Activated CD4-positive, alpha-beta T cell treated with anti-CD3 and anti-CD28 coated beads, Interleukin-2, amount 50 U/mL, for 1 hour (primary cell): ENCODE data around the gene RAB3B.
"Not testable (repeated sequence)": the region's sequence is repeated elsewhere in the genome, so short reads cannot be mapped to it uniquely, and the experiment has no call there.

Source experiments
- DNase-seq: peaks from one replicate; pipeline ENCODE4 v3.0.0-alpha.2; 2020

Gene RAB3B

DNA sequence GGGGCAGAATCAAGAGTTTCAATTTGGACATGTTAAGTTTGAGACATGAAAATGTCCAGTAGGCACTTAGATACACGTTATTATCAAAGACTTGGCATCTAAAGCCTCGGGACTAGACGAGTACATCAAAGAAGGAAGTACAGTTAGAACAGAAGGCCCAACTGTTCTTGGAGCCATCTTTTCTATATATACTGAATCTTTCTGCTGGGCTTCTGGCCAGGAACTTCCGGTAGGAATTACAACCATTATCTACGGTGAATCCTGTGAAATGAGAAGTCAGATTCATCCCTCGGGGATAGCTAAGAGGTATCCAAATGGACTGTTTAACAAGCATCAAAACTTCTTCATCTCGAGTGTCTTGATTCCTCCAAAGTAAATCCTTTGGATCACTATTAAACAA is 77.6 kb downstream of the RAB3B start:
- DNase-seq: no peak

DNA sequence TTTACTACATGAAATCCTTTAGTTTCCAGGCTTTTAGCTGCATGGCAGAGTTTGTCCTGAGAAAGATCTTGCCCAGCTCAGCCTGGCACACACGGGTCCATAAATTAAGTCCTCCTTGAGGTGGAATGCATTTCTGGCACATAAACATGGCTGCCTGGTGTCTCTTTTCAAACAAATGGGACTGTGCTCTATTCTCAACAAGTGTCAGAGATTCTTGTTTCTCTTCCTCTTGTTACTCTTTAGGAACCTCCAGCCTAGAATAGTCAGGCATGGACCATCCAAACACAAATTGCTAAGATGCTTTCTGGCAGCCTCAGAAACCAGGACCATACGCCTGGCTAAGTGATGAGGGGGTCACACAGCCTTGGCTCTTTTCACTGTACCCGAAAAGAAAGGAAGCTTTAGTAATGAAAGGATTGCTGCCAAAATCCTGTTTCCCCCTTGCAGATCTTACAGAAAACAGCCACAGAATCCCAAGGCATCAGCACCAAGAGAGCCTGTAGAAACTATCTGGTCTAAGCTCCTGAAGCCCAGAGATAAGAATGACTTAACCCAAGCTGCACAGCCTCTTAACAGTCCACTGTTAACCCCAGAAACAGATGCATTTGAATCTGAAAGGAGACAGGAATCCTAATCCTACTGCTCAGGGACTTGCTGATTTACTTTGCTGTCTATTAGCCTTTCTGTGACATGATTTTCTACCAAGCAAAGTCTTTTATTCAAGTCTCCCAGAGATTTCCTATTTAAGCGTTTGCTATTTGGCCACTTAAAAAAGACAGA is 80.1 kb downstream of the RAB3B start:
- DNase-seq: no peak

DNA sequence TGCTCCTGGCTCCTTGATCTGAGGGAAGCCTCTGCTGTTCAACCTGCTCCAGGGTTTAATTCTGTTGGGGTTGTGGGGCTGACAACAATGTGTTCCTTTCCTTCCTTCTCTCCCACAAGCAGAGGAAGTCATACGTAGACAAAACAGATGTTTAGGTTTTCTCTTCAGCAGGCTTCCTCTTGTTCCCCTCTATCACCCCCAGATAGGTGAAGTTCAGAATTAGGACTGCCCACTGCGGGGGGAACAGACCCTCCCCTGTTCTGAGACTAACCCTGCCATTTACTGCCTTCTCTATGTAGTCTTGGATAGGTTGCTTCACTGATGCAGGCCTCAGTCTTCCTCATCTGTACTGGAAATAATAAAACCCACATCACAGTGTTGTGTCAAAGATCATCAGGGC is 82.0 kb downstream of the RAB3B start:
- no peak for DNase-seq

DNA sequence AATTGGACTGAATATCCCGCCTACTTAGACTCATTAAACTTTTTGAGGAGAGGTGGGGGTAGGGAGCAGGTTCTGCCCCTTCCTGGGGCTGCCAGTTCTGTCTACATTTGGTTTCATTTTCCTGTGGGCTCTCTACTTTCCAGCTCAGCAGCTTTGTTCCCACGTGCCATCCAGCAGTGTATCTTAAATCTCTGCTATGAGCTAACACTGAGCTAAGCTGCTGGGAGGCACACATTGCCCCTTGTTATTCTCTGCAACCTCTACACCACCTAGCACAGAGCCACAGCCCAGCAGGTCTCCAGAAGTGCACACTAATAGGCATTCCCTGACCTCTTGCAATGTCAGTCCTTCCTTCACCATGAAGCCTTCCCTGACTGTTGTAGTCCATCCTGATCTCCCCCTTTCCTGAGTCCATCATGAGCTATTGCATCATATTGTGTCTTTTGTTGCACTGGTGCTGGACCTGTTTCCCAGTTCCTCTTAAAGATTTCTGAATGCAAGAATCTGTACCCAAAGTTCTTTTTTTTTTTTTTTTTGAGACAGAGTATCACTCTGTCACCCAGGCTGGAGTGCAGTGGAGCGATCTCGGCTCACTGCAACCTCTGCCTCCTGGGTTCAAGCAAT is 83.3 kb downstream of the RAB3B start:
- no peak for DNase-seq

DNA sequence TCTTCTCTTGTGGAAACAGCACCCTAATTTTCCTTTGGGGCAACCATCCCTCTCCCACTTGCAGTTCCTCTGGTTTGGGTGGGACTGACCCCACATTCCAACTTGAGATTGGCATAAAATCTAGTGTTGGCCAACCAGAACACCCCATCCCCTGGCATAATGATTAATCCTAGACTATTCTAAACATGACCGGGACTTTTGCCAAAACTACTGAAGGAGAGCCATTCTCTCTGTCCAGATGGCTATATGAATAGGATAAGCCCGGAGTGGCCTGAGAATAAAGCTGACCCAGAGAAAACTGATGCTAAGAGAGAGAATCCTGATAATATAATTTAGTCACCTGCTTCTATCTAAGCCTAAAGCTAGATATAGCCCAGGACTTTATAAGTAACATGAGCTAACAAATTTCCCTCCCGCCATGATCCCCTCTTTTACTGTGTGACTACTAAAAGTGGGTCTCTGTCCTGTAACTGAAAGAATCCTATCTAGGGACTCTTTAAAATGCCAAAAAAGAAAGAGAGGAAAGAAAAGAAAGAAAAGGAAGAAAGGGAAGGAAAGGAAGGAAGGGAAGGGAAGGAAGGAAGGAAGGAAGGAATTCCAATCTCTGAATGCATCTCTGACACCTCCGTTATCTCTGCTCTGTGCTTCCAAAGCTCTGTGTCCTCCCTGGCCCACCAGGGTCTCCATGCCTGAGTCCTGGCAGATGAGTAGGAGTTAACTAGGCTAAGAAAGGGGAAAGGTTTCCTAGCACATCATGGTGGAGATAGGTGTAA is 84.0 kb downstream of the RAB3B start:
- no peak for DNase-seq

DNA sequence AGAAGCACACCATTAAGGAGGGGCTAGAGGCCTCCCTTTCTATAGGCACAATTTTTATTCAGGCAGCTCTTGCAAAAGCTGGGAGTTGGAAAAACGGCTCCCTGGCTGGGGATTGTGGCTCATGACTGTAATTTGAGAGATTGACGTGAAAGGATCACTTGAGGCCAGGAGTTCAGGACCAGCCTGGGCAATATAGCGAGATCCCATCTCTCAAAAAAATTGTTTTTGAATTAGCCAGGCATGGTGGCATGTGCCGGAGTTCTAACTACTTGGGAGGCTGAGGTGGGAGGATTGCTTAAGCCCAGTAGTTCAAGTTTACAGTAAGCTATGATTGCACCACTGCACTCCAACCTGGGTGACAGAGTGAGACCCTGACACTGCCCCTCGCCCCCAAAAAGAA is 88.0 kb downstream of the RAB3B start:
- no peak for DNase-seq

DNA sequence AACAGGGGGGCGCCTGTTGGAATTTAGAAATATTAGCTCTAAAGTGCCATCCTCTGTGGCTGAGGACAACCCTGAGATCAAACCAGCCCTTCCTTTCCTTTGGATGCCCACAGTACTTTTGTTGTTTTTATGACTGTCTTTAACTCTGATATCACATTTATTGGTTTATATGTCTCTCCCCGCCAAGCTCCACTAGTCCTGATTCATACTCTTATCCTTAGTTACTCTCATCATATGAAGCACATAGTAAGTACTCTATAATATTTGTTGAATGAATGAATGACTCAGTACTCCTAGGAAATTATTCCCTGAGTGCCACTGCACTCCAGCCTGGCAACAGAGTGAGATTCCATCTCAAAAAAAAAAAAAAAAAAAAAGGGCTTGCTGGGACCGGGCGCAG is 89.3 kb downstream of the RAB3B start:
- DNase-seq: no peak

DNA sequence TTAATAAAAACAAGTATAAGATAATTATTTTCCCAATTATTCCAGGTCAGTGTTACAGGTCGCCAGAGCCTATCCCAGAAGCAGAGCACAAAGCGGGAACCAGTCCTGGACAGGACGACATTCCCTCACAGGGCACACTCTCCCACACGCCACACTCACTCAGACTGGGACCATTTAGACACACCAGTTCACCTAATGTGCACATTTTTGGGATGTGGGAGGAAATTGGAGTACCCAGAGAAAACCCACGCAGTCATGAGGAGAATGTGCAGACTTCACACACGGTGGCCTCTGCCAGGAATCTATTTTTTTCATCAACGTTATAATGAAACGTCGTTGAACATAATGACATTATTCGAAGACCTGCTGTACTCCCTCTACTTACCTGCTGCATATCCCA is 91.5 kb downstream of the RAB3B start:
- DNase-seq: no peak

DNA sequence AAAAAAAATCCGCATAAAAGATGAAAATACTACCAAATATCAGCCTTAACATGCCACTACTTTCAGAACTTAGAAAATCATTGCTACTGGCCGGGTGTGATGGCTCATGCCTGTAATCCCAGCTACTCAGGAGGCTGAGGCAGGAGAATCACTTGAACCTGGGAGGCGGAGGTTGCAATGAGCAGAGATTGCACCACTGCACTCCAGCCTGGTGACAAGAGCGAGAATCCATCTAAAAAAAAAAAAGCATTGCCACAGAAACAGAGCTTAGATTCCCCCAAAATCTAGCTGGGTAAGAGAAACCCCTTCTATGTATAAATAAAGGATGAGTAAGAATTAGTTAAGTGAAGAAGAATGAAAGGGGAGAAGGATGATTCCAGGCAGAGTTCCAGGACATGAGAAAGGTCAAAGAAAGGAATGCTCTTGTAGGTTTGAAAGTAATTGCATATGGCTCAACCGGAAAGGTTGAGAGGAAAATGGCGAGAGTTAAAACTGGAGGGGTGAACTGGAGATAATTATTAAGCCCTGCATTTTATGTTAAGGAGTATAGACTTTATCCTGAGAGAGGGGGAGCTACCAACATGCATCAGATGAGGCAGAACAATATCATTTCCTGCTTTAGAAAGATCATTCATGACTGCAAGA is 92.3 kb downstream of the RAB3B start:
- no peak for DNase-seq

DNA sequence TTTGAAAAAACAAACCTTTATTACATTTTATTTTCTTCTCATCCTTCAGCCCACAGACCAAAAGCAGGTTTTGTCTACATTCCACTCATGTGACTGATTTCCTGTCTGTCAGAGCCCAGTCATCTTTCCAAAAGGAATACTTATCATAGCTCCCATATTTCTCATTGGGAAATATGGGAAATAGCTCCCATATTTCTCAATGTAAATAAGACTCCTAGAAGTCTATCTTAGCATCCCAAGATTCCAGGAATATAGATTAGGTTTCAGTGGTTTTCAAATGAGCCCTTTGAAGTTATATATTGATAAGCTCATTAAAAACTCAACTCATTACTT is 92.8 kb downstream of the RAB3B start:
- no peak for DNase-seq

DNA sequence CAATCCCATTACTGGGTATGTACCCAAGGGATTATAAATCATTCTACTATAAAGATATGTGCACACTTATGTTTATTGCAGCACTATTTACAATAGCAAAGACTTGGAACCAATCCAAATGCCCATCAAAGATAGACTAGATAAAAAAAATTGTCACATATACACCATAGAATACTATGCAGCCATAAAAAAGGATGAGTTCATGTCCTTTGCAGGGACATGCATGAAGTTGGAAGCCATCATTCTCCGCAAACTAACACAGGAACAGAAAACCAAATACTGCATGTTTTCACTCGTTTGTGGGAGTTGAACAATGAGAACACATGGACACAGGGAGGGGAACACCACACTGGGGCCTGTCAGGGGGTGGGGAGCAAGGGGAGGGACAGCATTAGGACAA is 95.8 kb downstream of the RAB3B start:
- DNase-seq: not testable (repeated sequence)

DNA sequence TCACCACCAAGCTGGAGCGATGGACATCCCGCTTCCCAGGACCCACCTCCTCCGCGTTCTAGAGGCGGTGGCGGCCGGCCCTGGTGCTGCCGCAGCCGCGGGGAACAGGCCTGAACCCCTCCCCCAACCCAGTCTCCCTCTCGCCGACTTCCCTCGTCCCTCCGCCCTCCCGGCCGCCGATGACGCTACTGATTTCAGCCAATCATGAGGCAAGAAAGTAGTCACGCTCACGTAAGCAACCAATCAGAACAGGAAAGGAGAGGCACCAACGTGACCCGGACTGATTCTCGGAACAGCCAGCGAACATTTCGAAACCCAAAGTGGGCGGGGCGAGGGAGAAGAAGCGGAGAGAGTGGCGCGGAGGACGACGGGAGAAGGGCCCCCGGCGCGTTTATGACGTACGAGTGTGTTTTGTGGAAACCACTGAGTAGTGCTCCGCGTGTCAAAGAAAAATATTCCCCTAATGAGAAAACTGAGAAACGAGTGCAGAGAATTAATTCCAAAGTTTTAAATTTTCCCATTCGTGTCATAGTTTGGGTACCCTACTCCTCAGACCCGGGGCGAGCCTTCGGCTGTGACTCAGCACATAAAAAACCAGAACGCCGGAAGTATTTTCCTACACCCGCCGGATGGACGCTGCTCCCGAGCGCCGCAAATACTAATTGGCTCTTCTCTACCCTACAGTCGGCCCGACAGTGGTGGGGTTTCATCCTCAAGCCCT is 111.7 kb downstream of the RAB3B start, which contains the start of gene NRDC:
NRDC (minus strand) TSS at position 112 of the 721 bp plus-strand sequence. CDS start 112 bp downstream, outside the sequence.
- DNase-seq: peak; percentile 99

DNA sequence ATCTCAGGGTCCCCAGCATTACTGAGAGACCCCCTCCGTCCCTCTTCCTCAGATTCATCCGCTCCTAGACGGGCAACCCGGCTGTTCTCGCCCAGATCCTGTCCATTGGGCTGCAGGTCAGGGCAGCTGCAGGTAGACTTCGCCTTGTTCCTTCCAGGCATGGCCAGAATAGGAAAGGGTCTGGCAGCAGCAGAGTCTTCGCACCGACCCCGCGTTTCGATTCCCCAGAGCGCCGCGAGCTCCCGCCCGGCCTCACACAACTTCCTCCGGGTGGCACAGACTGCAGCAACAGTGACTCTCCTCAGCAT is 112.2 kb downstream of the RAB3B start:
- DNase-seq: no peak

DNA sequence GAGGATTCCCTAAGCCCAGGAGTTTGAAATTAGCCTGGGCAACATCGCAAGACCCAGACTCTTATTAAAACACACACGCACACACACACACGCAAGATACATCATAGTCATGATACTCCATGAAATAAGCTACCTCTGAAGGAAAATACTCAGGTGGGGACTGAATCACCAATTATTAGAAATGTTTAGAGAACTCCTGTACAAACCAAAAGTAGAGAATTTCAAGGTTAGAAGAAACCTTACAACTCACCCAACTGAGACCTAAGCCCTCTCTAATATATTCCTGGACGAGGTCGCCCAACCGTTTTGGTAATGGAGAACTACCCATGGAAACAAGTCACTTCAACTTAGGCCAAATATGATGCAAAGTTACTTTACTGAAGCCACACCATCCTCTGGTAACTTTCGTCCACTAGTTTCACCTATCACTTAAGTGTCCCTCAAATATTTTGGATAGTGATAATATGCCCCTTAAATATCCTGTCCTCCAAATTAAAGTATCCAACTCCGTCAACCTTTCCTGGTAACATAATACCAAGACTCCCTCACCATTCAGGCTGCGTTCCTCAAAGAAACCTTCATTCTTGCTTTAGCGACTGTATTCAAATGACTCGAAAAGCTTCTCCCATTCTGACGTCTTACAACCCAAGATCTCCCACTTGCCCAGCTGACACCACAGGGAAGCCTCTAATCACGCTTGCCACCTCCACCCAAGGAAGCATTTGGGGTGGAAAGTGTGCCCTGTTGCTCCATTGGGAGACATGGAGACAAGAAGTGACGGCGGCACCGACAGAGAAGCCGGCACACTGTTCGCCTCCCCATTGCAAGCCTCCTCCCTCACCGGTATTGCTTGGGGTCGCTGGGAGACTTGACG is 112.8 kb downstream of the RAB3B start:
- DNase-seq: no peak

DNA sequence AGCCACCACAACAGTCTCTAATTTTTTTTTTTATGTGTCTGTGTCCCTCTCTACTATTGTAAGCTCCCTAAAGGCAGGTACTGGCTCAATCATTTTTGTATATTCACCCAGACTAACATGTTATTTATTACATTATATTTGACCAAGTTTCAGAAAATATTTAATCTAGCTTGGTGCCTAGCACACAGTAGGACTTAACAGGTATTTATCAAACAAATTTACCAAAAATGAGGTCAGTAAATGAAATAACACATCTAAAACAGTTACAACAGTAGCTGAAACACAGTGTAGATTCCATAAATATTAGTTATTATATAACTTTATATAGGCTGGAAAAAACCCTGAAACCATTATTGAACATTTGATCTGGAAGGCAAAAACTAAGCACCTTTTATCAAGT is 114.7 kb downstream of the RAB3B start:
- no peak for DNase-seq

DNA sequence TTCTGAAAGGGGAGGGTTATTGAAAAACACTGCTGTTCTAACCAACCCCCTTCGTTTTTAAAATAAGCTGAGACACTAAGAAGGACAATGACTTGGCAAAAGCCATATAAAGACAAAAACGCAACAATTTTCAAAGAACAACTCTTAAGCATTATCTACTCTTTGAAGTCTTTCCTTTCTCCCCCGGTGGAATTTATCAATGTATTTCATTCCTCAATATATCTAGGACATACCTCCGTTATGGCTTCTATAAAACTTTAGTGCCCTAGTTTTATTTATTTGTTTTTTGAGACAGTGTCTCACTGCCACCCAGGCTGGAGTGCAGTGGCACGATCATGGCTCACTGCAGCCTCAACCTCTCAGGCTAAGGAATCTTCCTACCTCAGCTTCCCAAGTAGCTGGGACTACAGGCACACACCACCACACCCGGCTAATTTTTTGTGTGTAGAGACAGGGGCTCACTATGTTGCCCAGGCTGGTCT is 115.2 kb downstream of the RAB3B start:
- no peak for DNase-seq

DNA sequence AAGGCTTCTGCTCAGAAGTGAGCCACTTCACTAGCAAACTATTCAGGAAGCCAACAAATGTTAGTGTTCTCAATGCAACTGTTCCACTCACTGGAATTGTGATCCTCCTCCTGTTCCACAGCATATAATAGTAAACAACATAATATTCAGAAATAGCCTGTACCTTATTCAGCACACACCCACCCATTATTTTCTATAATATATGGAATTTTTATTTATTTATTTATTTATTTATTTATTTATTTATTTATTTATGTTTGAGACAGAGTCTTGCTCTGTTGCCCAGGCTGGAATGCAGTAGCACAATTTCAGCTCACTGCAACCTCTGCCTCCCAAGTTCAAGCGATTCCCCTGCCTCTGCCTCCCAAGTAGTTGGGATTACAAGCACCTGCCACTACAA is 117.2 kb downstream of the RAB3B start:
- DNase-seq: not testable (repeated sequence)

DNA sequence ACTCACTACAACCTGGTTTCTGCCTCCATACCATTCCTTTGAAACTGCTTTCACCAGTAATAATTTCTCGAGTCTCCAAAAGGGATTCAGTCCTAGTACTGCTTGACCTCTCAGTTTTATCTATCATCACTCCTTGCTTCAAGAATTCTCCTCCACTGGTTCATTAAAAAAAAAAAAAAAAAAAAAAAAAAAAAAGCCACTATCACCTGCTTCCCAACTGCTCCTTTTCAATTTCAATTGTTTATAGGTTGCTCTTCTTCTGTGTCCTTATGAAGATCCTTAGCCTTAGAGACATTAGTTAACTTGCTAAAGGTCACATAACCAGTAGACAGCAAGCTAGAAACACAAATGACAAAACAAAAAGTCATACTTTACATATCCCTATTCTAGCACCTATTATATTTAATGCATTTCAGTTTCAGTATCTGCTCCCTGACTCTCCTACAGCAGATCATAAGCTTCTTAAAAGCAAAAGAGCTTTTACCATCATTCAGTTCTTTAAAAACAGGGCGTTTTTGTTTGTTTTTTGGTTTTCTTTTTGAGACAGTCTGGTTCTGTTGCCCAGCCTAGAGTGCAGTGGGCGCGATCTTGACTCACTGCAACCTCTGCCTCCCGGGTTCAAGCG is 119.0 kb downstream of the RAB3B start:
- DNase-seq: no peak

DNA sequence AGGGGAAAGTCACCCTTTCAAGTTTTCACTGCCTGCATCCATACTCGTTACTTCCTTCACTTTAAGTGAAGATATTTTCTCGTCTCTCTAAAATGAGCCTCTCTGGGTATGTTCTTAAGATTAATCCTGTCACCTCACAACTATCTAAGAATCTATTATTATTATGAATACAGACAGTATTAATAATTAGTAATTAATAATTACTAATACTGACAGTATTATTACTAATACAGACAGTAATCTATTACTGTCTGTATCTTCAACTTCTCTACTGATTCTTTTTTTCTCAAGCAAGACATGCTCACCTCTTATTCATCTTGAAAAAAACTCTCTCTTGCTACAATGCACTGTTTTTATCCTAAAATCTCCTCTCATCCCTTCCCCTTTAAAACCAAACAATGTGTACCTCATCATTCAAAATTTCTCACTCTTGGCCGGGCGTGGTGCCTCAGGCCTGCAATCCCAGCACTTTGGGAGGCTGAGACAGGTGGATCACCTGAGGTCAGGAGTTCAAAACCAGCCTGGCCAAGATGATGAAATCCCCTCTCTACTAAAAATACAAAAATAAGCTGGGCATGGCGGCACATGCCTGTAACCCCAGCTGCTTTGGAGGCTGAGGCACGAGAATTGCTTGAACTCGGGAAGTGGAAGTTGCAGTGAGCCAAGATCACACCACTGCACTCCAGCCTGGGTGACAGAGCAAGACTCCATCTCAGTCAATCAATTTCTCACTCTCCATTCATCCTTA is 119.7 kb downstream of the RAB3B start:
- DNase-seq: no peak

DNA sequence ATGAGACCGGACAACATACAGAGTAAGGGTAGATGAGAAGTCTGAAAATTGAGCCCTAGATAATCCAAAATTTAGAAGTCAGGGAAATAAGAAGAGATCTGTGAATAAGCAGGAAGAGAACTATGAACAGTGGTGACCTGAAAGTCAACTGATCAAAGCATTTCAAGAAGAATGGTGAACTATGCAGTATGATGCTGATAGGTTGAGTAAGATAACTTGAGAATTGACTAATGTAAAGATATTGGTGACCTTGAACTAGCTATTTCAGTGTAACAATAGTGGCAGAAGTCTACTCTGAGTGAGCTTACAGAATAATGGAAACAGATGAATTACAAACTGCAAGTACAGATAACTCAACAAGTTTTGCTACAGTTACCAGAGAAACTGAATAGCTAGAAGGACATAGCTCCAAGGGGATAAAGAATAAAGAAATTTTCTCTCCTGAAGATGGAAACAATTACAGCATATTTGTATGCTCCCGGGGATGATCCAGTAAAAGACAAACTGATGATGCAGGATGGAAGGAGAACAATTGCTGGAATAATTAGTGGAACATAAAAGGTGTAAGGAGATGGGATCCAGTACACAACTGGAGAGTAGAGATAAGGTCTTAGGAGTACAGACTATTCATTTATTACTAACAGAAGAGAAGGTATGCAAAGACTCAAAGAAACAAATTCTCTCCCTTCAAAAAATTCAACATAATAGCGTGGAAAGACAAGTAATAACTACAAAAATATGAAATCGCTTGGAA is 122.8 kb downstream of the RAB3B start:
- DNase-seq: no peak
